Spleen (tissue), 11 donors: ENCODE measurements around the gene RALB. TPM values are rescaled to one million over a fixed set of nuclear protein-coding genes. Genes with fewer than 3 reads are reported as not detected.

ENCODE experiments used
- DNase-seq: peaks from one replicate; pipeline ENCODE4 v3.0.0-alpha.2; 2020
- H3K27ac ChIP-seq, 8 donors: fragments of 200-600 bp; sonication (generic) in 7 of 8; 1 replicate in 4 of 8; 2 replicates in 4 of 8; pipeline versions ENCODE4 v1.5.0 to v1.8.0; 2016 to 2021; ENCODE audit warnings: inconsistent platforms in 4 of 8, mild to moderate bottlenecking in 4 of 8, moderate library complexity in 1 of 8
- H3K27me3 ChIP-seq, 7 donors: fragments of 200-600 bp; sonication (generic) in 6 of 7; replicated peaks in 1 of 7; 1 replicate in 4 of 7; 2 replicates in 3 of 7; pipeline versions ENCODE4 v1.5.0 to v1.8.0; 2016 to 2021; ENCODE audit warnings: inconsistent platforms in 3 of 7, mild to moderate bottlenecking in 1 of 7
- H3K36me3 ChIP-seq, 6 donors: fragments of 200-600 bp; sonication (generic) in 5 of 6; 1 replicate in 4 of 6; 2 replicates in 2 of 6; pipeline versions ENCODE4 v1.5.0 to v1.8.0; 2016 to 2021; ENCODE audit warnings: inconsistent platforms in 2 of 6
- H3K4me1 ChIP-seq, 6 donors: fragments of 200-600 bp; sonication (generic) in 5 of 6; 1 replicate in 3 of 6; 2 replicates in 3 of 6; pipeline versions ENCODE4 v1.5.0 to v1.8.0; 2016 to 2021; ENCODE audit warnings: inconsistent platforms in 3 of 6
- H3K4me3 ChIP-seq, 8 donors: fragments of 200-600 bp; sonication (generic) in 7 of 8; 1 replicate in 4 of 8; 2 replicates in 4 of 8; pipeline versions ENCODE4 v1.5.0 to v1.8.0; 2016 to 2021; ENCODE audit warnings: inconsistent platforms in 4 of 8, mild to moderate bottlenecking in 4 of 8, moderate library complexity in 2 of 8
- H3K9me3 ChIP-seq, 8 donors: fragments of 200-600 bp; sonication (generic) in 7 of 8; 1 replicate in 4 of 8; 2 replicates in 4 of 8; pipeline versions ENCODE4 v1.5.0 to v1.8.0; 2016 to 2021; ENCODE audit warnings: inconsistent platforms in 4 of 8
- POLR2A ChIP-seq, 3 donors: fragments of 450-650 bp; IDR thresholded peaks; one replicate each; pipeline ENCODE4 v1.5.1; 2017; ENCODE audit warnings: antibody characterized with exemption in 3 of 3, mild to moderate bottlenecking in 1 of 3
- POLR2AphosphoS5 ChIP-seq, 3 donors: sonication (generic); formaldehyde crosslinking; IDR thresholded peaks; one replicate each; pipeline ENCODE4 v1.5.1; 2017; ENCODE audit warnings: antibody characterized with exemption in 3 of 3
- WGBS, 5 donors: extraction: QIAGEN DNeasy Blood & Tissue Kit in 3 of 5; methylation state at CpG; one replicate each; pipeline versions ENCODE4 v1.1.5 to v1.1.7; 2013 to 2018; 5-methylcytosine and 5-hydroxymethylcytosine counted together
- intact Hi-C: fragments of 100-400 bp; cut with DNase I; formaldehyde crosslinking; loops from one replicate; pipeline ENCODE4 v1.15.0; 2023; ENCODE audit warnings: low total_unique reads
- polyA plus RNA-seq, 3 donors: library from polyadenylated mRNA; stranded (reverse); fragments of 200-250 nt; gene quantifications; one replicate each; pipeline ENCODE4 v1.2.1, GENCODE V29; 2013
- total RNA-seq, 7 donors: library from RNA; depleted of rRNA in 3 of 7; stranded (reverse); fragments of >200 nt in 3 of 7; fragmentation: NEBNext Ultra II Directional in 4 of 7; extraction: Animal tissue kit (Norgen Biotek cat#: 25700) in 4 of 7; gene quantifications; one replicate each; pipeline versions ENCODE4 v1.1.0 to v1.2.1, GENCODE V29; 2016 to 2021
- TF ChIP-seq, protein P1 (sequence below), 11 experiments: fragments of 200-600 bp in 7 of 11; fragments of 450-650 bp in 4 of 11; sonication (generic) in 4 of 11; IDR thresholded peaks in 8 of 11; conservative IDR thresholded peaks in 3 of 11; 1 replicate in 7 of 11; 2 replicates in 4 of 11; pipeline versions ENCODE4 v1.4.0 to v1.8.0; 2016 to 2021; ENCODE audit warnings: antibody characterized with exemption in 11 of 11, inconsistent platforms in 4 of 11, mild to moderate bottlenecking in 1 of 11
- donor health status: healthy with polysubstance abuse.
- donor health status: DM: no; HTN: no; CAD: no; lungs with moderate emphysema.
- donor health status: DM: no; HTN: no; CAD: no.
- donor health status: Bipolar disorder and iron deficiency.
- donor health status: healthy.
- donor health status: DM: no; HTN: no; CAD: no.
- donor health status: DM: yes; HTN: yes; CAD: no.

The RALB gene
- total and polyA plus RNA-seq, 10 donors: 26.6 to 126 (median 79.5) TPM

GRCh38 chr2:120275617-120276400 lies 23.2 kb downstream of the RALB start:
- TF ChIP-seq POLR2AphosphoS5 (IDR thresholded peaks at IDR 0.05): no peak
- TF ChIP-seq, protein P1, sequence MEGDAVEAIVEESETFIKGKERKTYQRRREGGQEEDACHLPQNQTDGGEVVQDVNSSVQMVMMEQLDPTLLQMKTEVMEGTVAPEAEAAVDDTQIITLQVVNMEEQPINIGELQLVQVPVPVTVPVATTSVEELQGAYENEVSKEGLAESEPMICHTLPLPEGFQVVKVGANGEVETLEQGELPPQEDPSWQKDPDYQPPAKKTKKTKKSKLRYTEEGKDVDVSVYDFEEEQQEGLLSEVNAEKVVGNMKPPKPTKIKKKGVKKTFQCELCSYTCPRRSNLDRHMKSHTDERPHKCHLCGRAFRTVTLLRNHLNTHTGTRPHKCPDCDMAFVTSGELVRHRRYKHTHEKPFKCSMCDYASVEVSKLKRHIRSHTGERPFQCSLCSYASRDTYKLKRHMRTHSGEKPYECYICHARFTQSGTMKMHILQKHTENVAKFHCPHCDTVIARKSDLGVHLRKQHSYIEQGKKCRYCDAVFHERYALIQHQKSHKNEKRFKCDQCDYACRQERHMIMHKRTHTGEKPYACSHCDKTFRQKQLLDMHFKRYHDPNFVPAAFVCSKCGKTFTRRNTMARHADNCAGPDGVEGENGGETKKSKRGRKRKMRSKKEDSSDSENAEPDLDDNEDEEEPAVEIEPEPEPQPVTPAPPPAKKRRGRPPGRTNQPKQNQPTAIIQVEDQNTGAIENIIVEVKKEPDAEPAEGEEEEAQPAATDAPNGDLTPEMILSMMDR (IDR thresholded peaks at IDR 0.05 in 8 of 11, conservative IDR thresholded peaks at IDR 0.05 in 3 of 11): no peak
- H3K27ac ChIP-seq: peak overlapping the region in 1 of 8 donors; percentile 13
- H3K4me3 ChIP-seq: no peak overlapping the region
- peaks cover 0 to 28% (median 23%) of the 10 kb centered on the region in 6 donors for H3K36me3 ChIP-seq
- 89 to 99% (median 94%) methylated on average over 8 of the region's 8 CpGs for WGBS, 5 donors
- peaks cover 0 to 68% (median 27%) of the 10 kb centered on the region in 6 donors for H3K4me1 ChIP-seq
- no peaks in the 10 kb centered on the region for H3K27me3 ChIP-seq
- peaks cover 0 to 5% (median 0%) of the 10 kb centered on the region in 8 donors for H3K9me3 ChIP-seq
- no peak for DNase-seq
- intact Hi-C loops: no loop called here

GRCh38 chr2:120277505-120278205 lies 25.0 kb downstream of the RALB start:
- intact Hi-C loops: no loop called here
- TF ChIP-seq POLR2A (IDR thresholded peaks at IDR 0.05) (no peak), POLR2AphosphoS5 (IDR thresholded peaks at IDR 0.05) (no peak)
- TF ChIP-seq, protein P1 (IDR thresholded peaks at IDR 0.05 in 8 of 11, conservative IDR thresholded peaks at IDR 0.05 in 3 of 11): no peak
- WGBS, 5 donors: 87 to 99% (median 91%) methylated on average over 19 of the region's 19 CpGs
- Histone ChIP-seq H3K4me3 (no peak overlapping the region), H3K36me3 (peaks cover 0 to 46% (median 31%) of the 10 kb centered on the region in 6 donors), H3K4me1 (peaks cover 0 to 49% (median 14%) of the 10 kb centered on the region in 6 donors), H3K27me3 (no peaks in the 10 kb centered on the region), H3K27ac (no peak overlapping the region), H3K9me3 (peaks cover 0 to 5% (median 0%) of the 10 kb centered on the region in 8 donors)
- no peak for DNase-seq

DNA sequence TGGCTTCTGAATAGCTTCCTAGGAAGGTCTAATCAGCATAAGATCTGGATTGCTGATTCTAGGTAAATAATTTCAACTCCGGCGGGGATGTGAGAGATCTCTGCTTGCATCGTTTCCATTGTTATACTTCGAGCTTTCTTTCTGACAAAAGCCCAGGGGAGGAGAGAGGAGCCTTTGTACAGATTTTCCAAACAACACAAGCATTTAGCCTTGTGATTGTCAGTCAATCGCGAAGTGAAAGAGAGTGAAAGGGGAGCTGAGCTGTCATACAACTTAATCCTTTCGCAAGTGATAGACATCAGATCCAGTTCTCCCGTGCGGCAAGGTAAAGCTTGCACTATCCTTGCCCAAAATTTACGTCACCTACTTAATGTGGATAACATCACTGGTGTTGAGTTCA lies 26.2 kb downstream of the RALB start:
- Histone ChIP-seq H3K27ac (peak overlapping the region in 1 of 8 donors; percentile 31), H3K4me3 (no peak overlapping the region), H3K36me3 (peaks cover 0 to 59% (median 31%) of the 10 kb centered on the region in 6 donors), H3K27me3 (no peaks in the 10 kb centered on the region), H3K4me1 (peaks cover 0 to 45% (median 7%) of the 10 kb centered on the region in 6 donors), H3K9me3 (peaks cover 0 to 5% (median 0%) of the 10 kb centered on the region in 8 donors)
- intact Hi-C loops: no loop called here
- TF ChIP-seq POLR2A (IDR thresholded peaks at IDR 0.05) (no peak), POLR2AphosphoS5 (IDR thresholded peaks at IDR 0.05) (no peak)
- TF ChIP-seq, protein P1 (IDR thresholded peaks at IDR 0.05 in 8 of 11, conservative IDR thresholded peaks at IDR 0.05 in 3 of 11): no peak
- no peak for DNase-seq
- 93 to 98% (median 94%) methylated on average over 10 of the region's 10 CpGs for WGBS, 5 donors

DNA sequence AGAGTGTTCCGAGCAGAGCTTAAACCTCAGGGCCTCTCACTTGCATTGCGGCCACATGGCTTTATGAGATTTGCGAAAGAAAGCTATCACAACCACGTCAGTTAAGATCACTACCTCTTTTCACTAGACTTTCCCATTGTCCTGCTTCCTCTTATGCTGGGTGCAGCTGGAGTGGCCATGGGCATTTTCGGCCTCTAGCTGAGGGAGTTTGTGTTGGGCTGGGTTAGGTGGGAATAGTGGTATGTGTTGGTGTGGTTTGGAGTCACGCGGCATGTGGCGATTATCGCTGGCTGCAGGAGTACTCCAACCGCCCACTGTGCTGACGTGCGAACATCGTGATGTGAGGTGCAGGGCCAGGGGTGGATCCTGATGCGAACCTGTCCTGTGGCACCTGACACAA lies 27.1 kb downstream of the RALB start:
- H3K4me1 ChIP-seq: peaks cover 0 to 37% (median 7%) of the 10 kb centered on the region in 6 donors
- peak overlapping the region in 1 of 8 donors; percentile 31 for H3K27ac ChIP-seq
- TF ChIP-seq, protein P1 (IDR thresholded peaks at IDR 0.05 in 8 of 11, conservative IDR thresholded peaks at IDR 0.05 in 3 of 11): no peak
- peak in 2 of 3 donors; percentile 31 to 47 for TF ChIP-seq POLR2AphosphoS5 (IDR thresholded peaks at IDR 0.05)
- intact Hi-C loops: no loop called here
- H3K9me3 ChIP-seq: peaks cover 0 to 5% (median 0%) of the 10 kb centered on the region in 8 donors
- DNase-seq: no peak
- no peak overlapping the region for H3K4me3 ChIP-seq
- H3K27me3 ChIP-seq: no peaks in the 10 kb centered on the region
- H3K36me3 ChIP-seq: peaks cover 0 to 67% (median 35%) of the 10 kb centered on the region in 6 donors
- WGBS, 5 donors: 86 to 96% (median 87%) methylated on average over 14 of the region's 14 CpGs
